ENCODE data around the gene GALNT18.
"Not testable (repeated sequence)": the region's sequence is repeated elsewhere in the genome, so short reads cannot be mapped to it uniquely, and the experiment has no call there.

Gene GALNT18

GRCh38 chr11:11468954-11469353 is 152.9 kb downstream of the GALNT18 start:
- Mint-ChIP-seq H3K4me3 (no peak overlapping the region), H3K27ac (no peak overlapping the region), H3K9me3 (no peaks in the 10 kb centered on the region), H3K36me3 (ENCODE audit: low read depth) (no peaks in the 10 kb centered on the region), H3K27me3 (ENCODE audit: low read depth) (no peaks in the 10 kb centered on the region), H3K4me1 (ENCODE audit: low read depth) (no peaks in the 10 kb centered on the region)
- no peak for DNase-seq (ENCODE audit: low spot score)

GRCh38 chr11:11467312-11467711 is 154.5 kb downstream of the GALNT18 start:
- Mint-ChIP-seq H3K4me3 (no peak overlapping the region), H3K9me3 (no peaks in the 10 kb centered on the region)

GRCh38 chr11:11464555-11464954 is 157.2 kb downstream of the GALNT18 start:
- Mint-ChIP-seq H3K9me3 (no peaks in the 10 kb centered on the region), H3K4me1 (ENCODE audit: low read depth) (no peaks in the 10 kb centered on the region), H3K27me3 (ENCODE audit: low read depth) (no peaks in the 10 kb centered on the region), H3K36me3 (ENCODE audit: low read depth) (no peaks in the 10 kb centered on the region), H3K4me3 (no peak overlapping the region), H3K27ac (no peak overlapping the region)
- DNase-seq (ENCODE audit: low spot score) = no peak

More at GRCh38 chr11:11467312-11467711, 154.5 kb downstream of the GALNT18 start:
- no peaks in the 10 kb centered on the region for H3K27me3 Mint-ChIP-seq (ENCODE audit: low read depth)
- no peaks in the 10 kb centered on the region for H3K4me1 Mint-ChIP-seq (ENCODE audit: low read depth)
- no peak for DNase-seq (ENCODE audit: low spot score)
- no peak overlapping the region for H3K27ac Mint-ChIP-seq
- H3K36me3 Mint-ChIP-seq (ENCODE audit: low read depth) = no peaks in the 10 kb centered on the region

DNA sequence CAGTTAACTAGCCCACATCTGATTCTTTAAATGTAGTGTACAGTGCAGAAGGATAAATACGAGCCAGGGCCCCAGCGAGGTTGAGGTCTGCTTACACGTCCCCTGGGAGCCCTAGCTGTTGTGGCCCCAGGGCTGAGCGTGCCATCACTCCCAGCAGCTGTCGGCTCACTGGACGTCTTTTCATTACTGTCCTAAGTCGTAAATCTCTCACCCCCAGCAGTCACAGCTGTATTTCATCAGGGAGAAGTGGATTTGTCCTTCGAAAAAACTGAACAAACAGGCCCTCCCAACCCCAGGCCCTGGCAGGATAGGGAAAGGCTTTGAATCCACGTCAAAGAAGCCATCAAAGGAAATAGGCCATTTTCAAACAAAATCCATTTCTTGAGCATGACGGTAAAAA is 158.4 kb downstream of the GALNT18 start:
- Mint-ChIP-seq H3K9me3 (no peaks in the 10 kb centered on the region), H3K27ac (no peak overlapping the region), H3K4me1 (ENCODE audit: low read depth) (no peaks in the 10 kb centered on the region), H3K27me3 (ENCODE audit: low read depth) (no peaks in the 10 kb centered on the region), H3K4me3 (no peak overlapping the region), H3K36me3 (ENCODE audit: low read depth) (no peaks in the 10 kb centered on the region)
- no peak for DNase-seq (ENCODE audit: low spot score)

- no peaks in the 10 kb centered on the region for H3K27me3 Mint-ChIP-seq (ENCODE audit: low read depth)
- no peak for DNase-seq (ENCODE audit: low spot score)
- H3K4me3 Mint-ChIP-seq = no peak overlapping the region
- no peaks in the 10 kb centered on the region for H3K4me1 Mint-ChIP-seq (ENCODE audit: low read depth)
- H3K9me3 Mint-ChIP-seq = no peaks in the 10 kb centered on the region
- H3K36me3 Mint-ChIP-seq (ENCODE audit: low read depth) = no peaks in the 10 kb centered on the region
- no peak overlapping the region for H3K27ac Mint-ChIP-seq
Observed at GRCh38 chr11:11461473-11461872, 160.3 kb downstream of the GALNT18 start.

GRCh38 chr11:11459578-11459977 is 162.2 kb downstream of the GALNT18 start:
- Mint-ChIP-seq H3K36me3 (ENCODE audit: low read depth) (no peaks in the 10 kb centered on the region), H3K4me3 (no peak overlapping the region), H3K9me3 (no peaks in the 10 kb centered on the region), H3K27ac (no peak overlapping the region), H3K4me1 (ENCODE audit: low read depth) (no peaks in the 10 kb centered on the region), H3K27me3 (ENCODE audit: low read depth) (no peaks in the 10 kb centered on the region)
- DNase-seq (ENCODE audit: low spot score) = no peak

- no peaks in the 10 kb centered on the region for H3K27me3 Mint-ChIP-seq (ENCODE audit: low read depth)
Observed at GRCh38 chr11:11458485-11458884, 163.3 kb downstream of the GALNT18 start.

DNA sequence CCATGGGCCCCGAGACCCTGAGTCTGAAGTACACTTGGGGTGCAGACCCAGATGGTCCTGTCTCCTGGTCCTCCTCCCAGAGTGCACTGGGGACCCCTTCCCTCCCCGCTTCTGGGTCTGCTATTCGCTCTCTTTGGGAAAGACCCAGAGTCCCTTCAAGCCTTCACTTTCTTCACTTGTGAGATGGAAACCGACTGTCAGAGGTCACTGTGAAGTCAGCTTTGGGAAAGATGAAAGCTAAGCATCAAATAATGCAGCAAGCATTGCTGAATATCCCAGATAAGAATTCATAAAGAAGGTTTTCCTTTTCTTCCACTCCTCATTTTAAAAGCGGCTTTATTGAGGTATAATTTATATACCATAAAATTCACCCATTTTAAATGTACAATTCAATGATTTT is 163.8 kb downstream of the GALNT18 start:
- H3K4me1 Mint-ChIP-seq (ENCODE audit: low read depth) = no peaks in the 10 kb centered on the region
- no peak overlapping the region for H3K4me3 Mint-ChIP-seq
- H3K27ac Mint-ChIP-seq = no peak overlapping the region
- DNase-seq (ENCODE audit: low spot score) = no peak
- H3K36me3 Mint-ChIP-seq (ENCODE audit: low read depth) = no peaks in the 10 kb centered on the region
- no peaks in the 10 kb centered on the region for H3K9me3 Mint-ChIP-seq
- no peaks in the 10 kb centered on the region for H3K27me3 Mint-ChIP-seq (ENCODE audit: low read depth)

More at GRCh38 chr11:11458485-11458884, 163.3 kb downstream of the GALNT18 start:
- H3K9me3 Mint-ChIP-seq = no peaks in the 10 kb centered on the region
- DNase-seq (ENCODE audit: low spot score) = no peak
- no peak overlapping the region for H3K4me3 Mint-ChIP-seq
- H3K27ac Mint-ChIP-seq = no peak overlapping the region
- no peaks in the 10 kb centered on the region for H3K36me3 Mint-ChIP-seq (ENCODE audit: low read depth)
- H3K4me1 Mint-ChIP-seq (ENCODE audit: low read depth) = no peaks in the 10 kb centered on the region

DNA sequence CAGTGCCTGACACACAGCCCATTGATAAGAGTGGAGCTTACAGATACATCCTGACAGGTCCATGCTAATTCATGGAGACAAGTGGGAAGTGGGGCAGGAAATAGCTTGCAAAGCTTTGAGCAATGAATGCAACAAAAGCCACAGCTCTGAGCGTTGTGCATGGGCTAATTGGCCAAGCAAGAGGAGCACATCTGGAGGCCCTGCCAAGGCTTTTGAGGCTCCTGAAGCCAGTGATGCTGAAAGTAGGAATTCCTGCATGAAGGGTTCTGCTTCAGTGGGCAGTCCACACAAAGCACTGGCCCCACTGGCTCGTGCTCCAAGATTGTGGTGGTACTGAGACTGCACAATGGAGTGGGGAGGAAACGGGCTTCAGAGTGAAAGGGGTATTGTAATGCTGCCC is 164.9 kb downstream of the GALNT18 start:
- no peaks in the 10 kb centered on the region for H3K36me3 Mint-ChIP-seq (ENCODE audit: low read depth)
- H3K9me3 Mint-ChIP-seq = no peaks in the 10 kb centered on the region
- DNase-seq (ENCODE audit: low spot score) = no peak
- H3K27me3 Mint-ChIP-seq (ENCODE audit: low read depth) = no peaks in the 10 kb centered on the region
- H3K4me1 Mint-ChIP-seq (ENCODE audit: low read depth) = no peaks in the 10 kb centered on the region
- no peak overlapping the region for H3K27ac Mint-ChIP-seq
- H3K4me3 Mint-ChIP-seq = no peak overlapping the region

- Mint-ChIP-seq H3K9me3 (no peaks in the 10 kb centered on the region), H3K4me3 (no peak overlapping the region), H3K27me3 (ENCODE audit: low read depth) (no peaks in the 10 kb centered on the region), H3K27ac (no peak overlapping the region), H3K4me1 (ENCODE audit: low read depth) (peaks cover 4% of the 10 kb centered on the region), H3K36me3 (ENCODE audit: low read depth) (no peaks in the 10 kb centered on the region)
- DNase-seq (ENCODE audit: low spot score) = no peak
Observed at GRCh38 chr11:11454671-11455223, 167.1 kb downstream of the GALNT18 start.

GRCh38 chr11:11451501-11452005 is 170.3 kb downstream of the GALNT18 start:
- H3K27ac Mint-ChIP-seq = peak overlapping the region; percentile 61
- no peaks in the 10 kb centered on the region for H3K27me3 Mint-ChIP-seq (ENCODE audit: low read depth)
- no peak overlapping the region for H3K4me3 Mint-ChIP-seq

DNA sequence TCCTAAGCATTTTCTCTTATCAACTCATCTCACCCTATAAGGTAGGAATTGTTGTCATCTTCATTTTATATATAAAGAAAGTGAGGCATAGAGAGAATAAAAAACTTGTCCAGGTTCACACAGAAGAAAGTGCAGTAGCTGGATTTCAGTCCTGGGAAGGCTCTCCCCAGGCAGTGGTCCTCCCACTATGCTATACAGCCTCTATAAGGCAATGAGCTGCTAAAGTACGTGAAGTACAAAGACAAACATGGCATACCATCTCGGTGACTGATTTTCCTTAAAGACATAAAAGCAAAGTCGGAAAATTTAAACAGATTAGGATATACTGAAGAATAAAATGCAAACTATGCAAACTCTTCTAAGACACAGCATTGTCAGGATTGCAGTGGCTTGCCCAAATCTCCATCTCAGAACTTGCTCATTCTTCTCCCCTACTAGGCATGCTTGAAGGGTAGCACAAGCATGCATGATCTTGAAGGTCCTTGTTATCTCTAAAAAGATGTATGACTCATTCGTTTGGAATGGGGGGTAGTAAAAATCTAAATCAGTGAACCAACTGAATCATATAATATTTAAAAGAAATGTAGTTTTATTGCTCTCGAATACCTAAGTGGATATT is 171.0 kb downstream of the GALNT18 start:
- H3K27ac Mint-ChIP-seq = no peak overlapping the region
- no peaks in the 10 kb centered on the region for H3K27me3 Mint-ChIP-seq (ENCODE audit: low read depth)
- no peak for DNase-seq (ENCODE audit: low spot score)
- H3K4me1 Mint-ChIP-seq (ENCODE audit: low read depth) = peaks cover 4% of the 10 kb centered on the region
- H3K36me3 Mint-ChIP-seq (ENCODE audit: low read depth) = no peaks in the 10 kb centered on the region
- H3K4me3 Mint-ChIP-seq = no peak overlapping the region
- H3K9me3 Mint-ChIP-seq = no peaks in the 10 kb centered on the region

More at GRCh38 chr11:11451501-11452005, 170.3 kb downstream of the GALNT18 start:
- no peak for DNase-seq (ENCODE audit: low spot score)
- H3K36me3 Mint-ChIP-seq (ENCODE audit: low read depth) = no peaks in the 10 kb centered on the region
- no peaks in the 10 kb centered on the region for H3K9me3 Mint-ChIP-seq
- H3K4me1 Mint-ChIP-seq (ENCODE audit: low read depth) = peaks cover 4% of the 10 kb centered on the region

DNA sequence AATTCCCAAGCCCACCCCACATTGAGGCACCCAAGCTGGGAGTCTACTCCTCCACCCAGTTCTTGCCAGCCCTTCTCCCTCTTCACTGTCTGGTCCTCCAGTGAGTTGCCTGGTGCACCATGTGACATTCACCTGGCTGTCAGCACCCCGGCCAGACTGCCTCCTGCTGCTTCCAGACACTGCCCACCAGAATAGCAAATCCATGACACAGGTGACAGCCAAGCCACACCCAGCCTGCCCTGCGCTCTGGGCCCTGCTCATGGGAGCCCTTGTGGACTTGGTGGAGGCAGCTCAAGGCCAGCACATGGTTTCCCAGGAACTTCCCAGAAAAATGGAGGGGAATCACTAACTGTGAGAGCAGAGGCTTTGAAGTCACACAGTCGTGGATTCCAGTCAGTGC is 172.5 kb downstream of the GALNT18 start:
- Mint-ChIP-seq H3K27ac (no peak overlapping the region), H3K27me3 (ENCODE audit: low read depth) (no peaks in the 10 kb centered on the region), H3K36me3 (ENCODE audit: low read depth) (no peaks in the 10 kb centered on the region), H3K4me1 (ENCODE audit: low read depth) (peaks cover 4% of the 10 kb centered on the region), H3K4me3 (no peak overlapping the region), H3K9me3 (no peaks in the 10 kb centered on the region)
- no peak for DNase-seq (ENCODE audit: low spot score)

- Mint-ChIP-seq H3K4me1 (ENCODE audit: low read depth) (peaks cover 4% of the 10 kb centered on the region), H3K27me3 (ENCODE audit: low read depth) (no peaks in the 10 kb centered on the region), H3K27ac (no peak overlapping the region), H3K4me3 (no peak overlapping the region), H3K9me3 (no peaks in the 10 kb centered on the region), H3K36me3 (ENCODE audit: low read depth) (no peaks in the 10 kb centered on the region)
- no peak for DNase-seq (ENCODE audit: low spot score)
Observed at GRCh38 chr11:11448626-11449025, 173.2 kb downstream of the GALNT18 start.

DNA sequence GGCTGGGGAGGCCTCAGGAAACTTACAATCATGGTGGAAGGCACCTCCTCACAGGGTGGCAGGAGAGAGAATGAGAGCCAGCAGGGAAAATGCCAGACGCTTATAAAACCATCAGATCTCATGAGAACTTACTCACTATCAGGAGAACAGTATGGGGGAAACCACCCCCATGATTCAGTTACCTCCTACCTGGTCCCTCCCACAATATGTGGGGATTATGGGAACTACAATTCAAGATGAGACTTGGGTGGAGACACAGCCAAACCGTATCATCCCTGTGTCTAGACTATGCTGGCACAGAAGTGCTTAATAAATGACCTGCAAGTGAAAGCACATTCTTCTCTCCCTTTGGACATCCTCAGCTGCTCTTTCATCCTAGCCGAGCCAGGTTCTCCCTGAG is 174.2 kb downstream of the GALNT18 start:
- H3K4me3 Mint-ChIP-seq; H3K9me3 Mint-ChIP-seq; H3K27ac Mint-ChIP-seq; DNase-seq (ENCODE audit: low spot score); H3K36me3 Mint-ChIP-seq (ENCODE audit: low read depth); H3K27me3 Mint-ChIP-seq (ENCODE audit: low read depth); H3K4me1 Mint-ChIP-seq (ENCODE audit: low read depth): not testable (repeated sequence)
